HepG2 (cell line): Measurements from ENCODE around the gene SLC15A3. TPM values are rescaled to one million over a fixed set of nuclear protein-coding genes. Genes with fewer than 3 reads are reported as not detected.

ENCODE experiments used
- ARID4A ChIP-seq: sonication (generic); formaldehyde crosslinking; IDR thresholded peaks from 2 replicates; pipeline ENCODE4 v1.5.0; 2020; ENCODE audit warnings: mild to moderate bottlenecking, missing genetic modification reagents, borderline replicate concordance
- HDAC2 ChIP-seq: sonication (generic); formaldehyde crosslinking; IDR thresholded peaks from 2 replicates; pipeline ENCODE4 v1.4.0; 2020; ENCODE audit warnings: missing genetic modification reagents
- KLF6 ChIP-seq: IDR thresholded peaks from 2 replicates; pipeline ENCODE4 v1.8.0; 2016; ENCODE audit warnings: missing biosample characterization, missing genetic modification reagents
- MAFG ChIP-seq: sonication (generic); formaldehyde crosslinking; IDR thresholded peaks from 2 replicates; pipeline ENCODE4 v1.5.1; 2020; ENCODE audit warnings: mild to moderate bottlenecking, missing genetic modification reagents
- MAZ ChIP-seq, 2 experiments: sonication (generic) in 1 of 2; formaldehyde crosslinking in 1 of 2; IDR thresholded peaks; 2 replicates each; pipeline versions ENCODE4 v1.5.0 to v1.6.1; 2012 to 2020; ENCODE audit warnings: low read depth in 2 of 2, mild to moderate bottlenecking in 2 of 2, borderline replicate concordance in 1 of 2, improper control_type of control experiment in 1 of 2, low read length in 1 of 2, missing genetic modification reagents in 1 of 2, moderate library complexity in 1 of 2
- MEIS2 ChIP-seq: sonication (generic); formaldehyde crosslinking; IDR thresholded peaks from 2 replicates; pipeline ENCODE4 v1.9.0; 2021; ENCODE audit warnings: mild to moderate bottlenecking, missing genetic modification reagents
- NKX3-1 ChIP-seq: sonication (generic); formaldehyde crosslinking; IDR thresholded peaks from 2 replicates; pipeline ENCODE4 v1.5.0; 2020; ENCODE audit warnings: missing genetic modification reagents
- PAX8 ChIP-seq: sonication (generic); formaldehyde crosslinking; IDR thresholded peaks from 2 replicates; pipeline ENCODE4 v1.8.0; 2022; ENCODE audit warnings: mild to moderate bottlenecking, missing genetic modification reagents, borderline replicate concordance
- ZFX ChIP-seq: sonication (generic); formaldehyde crosslinking; IDR thresholded peaks from 2 replicates; pipeline ENCODE4 v1.4.0; 2020; ENCODE audit warnings: mild to moderate bottlenecking, low read depth, missing genetic modification reagents, moderate library complexity
- ZNF138 ChIP-seq: sonication (generic); formaldehyde crosslinking; IDR thresholded peaks from 2 replicates; pipeline ENCODE4 v1.5.0; 2020; ENCODE audit warnings: mild to moderate bottlenecking, low read depth, missing genetic modification reagents
- ZNF280D ChIP-seq: sonication (generic); formaldehyde crosslinking; IDR thresholded peaks from 2 replicates; pipeline ENCODE4 v1.5.1; 2020; ENCODE audit warnings: mild to moderate bottlenecking, missing genetic modification reagents
- ZNF709 ChIP-seq: sonication (generic); formaldehyde crosslinking; IDR thresholded peaks from 2 replicates; pipeline ENCODE4 v1.5.0; 2020; ENCODE audit warnings: mild to moderate bottlenecking, missing genetic modification reagents
- ZNF710 ChIP-seq: sonication (generic); formaldehyde crosslinking; IDR thresholded peaks from 2 replicates; pipeline ENCODE4 v1.5.0; 2020; ENCODE audit warnings: mild to moderate bottlenecking, missing genetic modification reagents, borderline replicate concordance
- ZNF784 ChIP-seq: sonication (generic); formaldehyde crosslinking; IDR thresholded peaks from 2 replicates; pipeline ENCODE4 v1.5.1; 2020; ENCODE audit warnings: missing genetic modification reagents, mild to moderate bottlenecking, borderline replicate concordance
- ZNF841 ChIP-seq: sonication (generic); formaldehyde crosslinking; IDR thresholded peaks from 2 replicates; pipeline ENCODE4 v1.8.1; 2023; ENCODE audit warnings: missing genetic modification reagents, borderline replicate concordance
- polyA plus RNA-seq, 8 experiments: library from polyadenylated mRNA; depleted of rRNA in 3 of 8; stranded (reverse) in 7 of 8; unstranded in 1 of 8; fragments of >200 nt; fragmentation: Illumina TruSeq in 4 of 8; extraction: Trizol in 4 of 8; gene quantifications; 2 replicates each; pipeline versions ENCODE4 v1.2.1 to v1.2.3, GENCODE V29; 2011 to 2016; ENCODE audit warnings: low read depth in 4 of 8, missing spikeins in 1 of 8, mixed read lengths in 1 of 8; ENCODE audit not compliant: insufficient read depth in 1 of 8
- total RNA-seq, 5 experiments: library from RNA; depleted of rRNA; stranded (reverse); fragments of >200 nt; fragmentation: Illumina TruSeq; extraction: Trizol; gene quantifications; 2 replicates each; pipeline ENCODE4 v1.2.3, GENCODE V29; 2016; ENCODE audit warnings: low read depth in 1 of 5

SLC15A3 gene
- total and polyA plus RNA-seq, 2 of the 13 experiments (the other 11 are each of a cell fraction or from before 2014, with no cell fraction given) = 0.45 to 0.77 TPM

- TF ChIP-seq KLF6 (CRISPR knock-in tag) (no peak), ZNF841 (CRISPR knock-in tag) (no peak), MEIS2 (CRISPR knock-in tag) (peak; percentile 42; the same call in 1 of the 2 replicates), ZNF138 (CRISPR knock-in tag) (0 out of 2 replicates have a peak, but pooled peaks have one; percentile 77), MAZ (IDR thresholded peaks at IDR 0.05; ENCODE audit: borderline replicate concordance, low read depth, low read length) (no peak), MAZ (CRISPR knock-in tag; IDR thresholded peaks at IDR 0.05; ENCODE audit: low read depth) (peak; percentile 52; the same call in 1 of the 2 replicates), HDAC2 (CRISPR knock-in tag) (no peak), ZNF710 (CRISPR knock-in tag) (no peak), MAFG (CRISPR knock-in tag) (no peak), ZFX (CRISPR knock-in tag) (peak; percentile 73), PAX8 (no peak), ARID4A (CRISPR knock-in tag) (peak; percentile 30; the same call in 1 of the 2 replicates), ZNF709 (no peak), ZNF280D (CRISPR knock-in tag) (0 out of 2 replicates have a peak, but pooled peaks have one; percentile 19), NKX3-1 (peak; percentile 65; the same call in 1 of the 2 replicates), ZNF784 (CRISPR knock-in tag) (0 out of 2 replicates have a peak, but pooled peaks have one; percentile 58)
These were observed 38.0 kb downstream of the SLC15A3 start, which contains the start of gene TMEM109 (continued) for GRCh38 chr11:60913793-60914632.
